Measurements from ENCODE around the gene SMPX.

SMPX gene

GRCh38 chrX:21741869-21742701, 15.8 kb downstream of the SMPX start:
- DNase-seq, result no peak

- DNase-seq, result no peak
Measured at GRCh38 chrX:21741364-21741763, 16.6 kb downstream of the SMPX start.

- peak in 1 of 2 experiments; percentile 26 for DNase-seq
Measured at GRCh38 chrX:21740329-21741274, 17.3 kb downstream of the SMPX start.

GRCh38 chrX:21738950-21739287, 19.0 kb downstream of the SMPX start:
- no peak for DNase-seq

- DNase-seq, result no peak
Measured at GRCh38 chrX:21738210-21738949, 19.5 kb downstream of the SMPX start.

GRCh38 chrX:21735768-21736127, 22.2 kb downstream of the SMPX start:
- no peak for DNase-seq

- DNase-seq, result no peak
Measured at GRCh38 chrX:21735038-21735767, 22.7 kb downstream of the SMPX start.

- no peak for DNase-seq
Measured at GRCh38 chrX:21734175-21734574, 23.7 kb downstream of the SMPX start.

GRCh38 chrX:21733705-21734104, 24.2 kb downstream of the SMPX start:
- DNase-seq, result no peak

- no peak for DNase-seq
Measured at GRCh38 chrX:21730026-21730425, 27.9 kb downstream of the SMPX start.

GRCh38 chrX:21728276-21728968, 29.5 kb downstream of the SMPX start:
- no peak for DNase-seq

- no peak for DNase-seq
Measured at GRCh38 chrX:21725916-21726315, 32.0 kb downstream of the SMPX start.

GRCh38 chrX:21725496-21725895, 32.4 kb downstream of the SMPX start:
- peak in 1 of 2 experiments; percentile 5 for DNase-seq

GRCh38 chrX:21723814-21724213, 34.1 kb downstream of the SMPX start:
- DNase-seq, result no peak

GRCh38 chrX:21723084-21723483, 34.8 kb downstream of the SMPX start:
- DNase-seq, result no peak

GRCh38 chrX:21721195-21721594, 36.7 kb downstream of the SMPX start:
- DNase-seq, result no peak

- DNase-seq, result no peak
Measured at GRCh38 chrX:21718575-21718974, 39.3 kb downstream of the SMPX start.

GRCh38 chrX:21717802-21718201, 40.1 kb downstream of the SMPX start:
- no peak for DNase-seq

GRCh38 chrX:21715825-21716224, 42.1 kb downstream of the SMPX start:
- DNase-seq, result no peak

GRCh38 chrX:21715337-21715736, 42.6 kb downstream of the SMPX start:
- no peak for DNase-seq

- DNase-seq, result no peak
Measured at GRCh38 chrX:21711848-21712197, 46.1 kb downstream of the SMPX start.
